K562 (cell line): Measurements from ENCODE around the gene SRF. TPM values are rescaled to one million over a fixed set of nuclear protein-coding genes. Genes with fewer than 3 reads are reported as not detected.

ENCODE experiments used
- ATF4 ChIP-seq: fragments of 450-650 bp; formaldehyde crosslinking; IDR thresholded peaks from 2 replicates; pipeline ENCODE4 v1.4.0; 2022; ENCODE audit warnings: mild to moderate bottlenecking, moderate library complexity
- BRD4 ChIP-seq: fragments of 200-600 bp; sonication (generic); IDR thresholded peaks from 2 replicates; pipeline ENCODE4 v1.6.1; 2017; ENCODE audit warnings: inconsistent platforms
- ETV6 ChIP-seq, 3 experiments: fragments of 150-350 bp in 1 of 3; sonication (generic) in 1 of 3; formaldehyde crosslinking in 1 of 3; IDR thresholded peaks; 2 replicates each; pipeline versions ENCODE4 v1.6.1 to v1.8.0; 2014 to 2022; ENCODE audit warnings: borderline replicate concordance in 2 of 3, low read depth in 2 of 3, antibody characterized with exemption in 1 of 3, low read length in 1 of 3, mild to moderate bottlenecking in 1 of 3, missing genetic modification reagents in 1 of 3
- KAT7 ChIP-seq: sonication (generic); formaldehyde crosslinking; IDR thresholded peaks from 2 replicates; pipeline ENCODE4 v1.8.0; 2022; ENCODE audit warnings: missing genetic modification reagents, mild to moderate bottlenecking, borderline replicate concordance
- L3MBTL2 ChIP-seq: fragments of 450-650 bp; IDR thresholded peaks from 2 replicates; pipeline ENCODE4 v1.6.1; 2016; ENCODE audit warnings: mild to moderate bottlenecking, moderate library complexity
- NEUROD1 ChIP-seq: fragments of 150-350 bp; IDR thresholded peaks from 2 replicates; pipeline ENCODE4 v1.6.1; 2014; ENCODE audit warnings: borderline replicate concordance, low read length, low read depth; ENCODE audit not compliant: partially characterized antibody
- RBBP5 ChIP-seq: fragments of 200-600 bp; sonication (generic); IDR thresholded peaks from 2 replicates; pipeline ENCODE4 v1.6.1; 2012; ENCODE audit warnings: borderline replicate concordance, mild to moderate bottlenecking, low read length, control low read depth, inconsistent platforms; ENCODE audit not compliant: insufficient read depth, poor library complexity, severe bottlenecking
- SMARCE1 ChIP-seq: fragments of 450-650 bp; IDR thresholded peaks from 2 replicates; pipeline ENCODE4 v1.7.1; 2016; ENCODE audit warnings: mild to moderate bottlenecking
- SNIP1 ChIP-seq: fragments of 450-650 bp; IDR thresholded peaks from 2 replicates; pipeline ENCODE4 v1.7.1; 2017; ENCODE audit warnings: low read depth, mild to moderate bottlenecking
- SUPT5H ChIP-seq: fragments of 450-650 bp; IDR thresholded peaks from 2 replicates; pipeline ENCODE4 v1.6.1; 2016
- polyA plus RNA-seq, 8 experiments: library from polyadenylated mRNA; depleted of rRNA in 4 of 8; stranded (reverse) in 5 of 8; unstranded in 3 of 8; fragments of >200 nt; fragmentation: Nextera tagmentation in 2 of 8; fragmentation: Illumina TruSeq in 1 of 8; extraction: Ambion mirVana in 2 of 8; extraction: Trizol in 1 of 8; gene quantifications; 2 replicates each; pipeline versions ENCODE4 v1.2.1 to v1.2.3, GENCODE V29; 2011 to 2014; ENCODE audit warnings: inconsistent platforms in 1 of 8, missing spikeins in 1 of 8
- total RNA-seq, 7 experiments: library from RNA; depleted of rRNA in 6 of 7; stranded (reverse); fragments of >200 nt in 6 of 7; fragmentation: Illumina TruSeq in 2 of 7; extraction: Trizol in 2 of 7; gene quantifications; 2 replicates each; pipeline versions ENCODE4 v1.2.1 to v1.2.3, GENCODE V29; 2011 to 2021; ENCODE audit warnings: low replicate concordance in 1 of 7

Gene SRF
- total and polyA plus RNA-seq, 9 of the 15 experiments (the other 6 are each of a cell fraction or from before 2014, with no cell fraction given) = 2.5 to 37.0 (median 24.6) TPM

GRCh38 chr6:43170931-43171706, at the start of gene SRF (continued):
- TF ChIP-seq L3MBTL2 = peak; percentile 11
- peak; percentile 2; the same call in 1 of the 2 replicates for TF ChIP-seq SMARCE1
- TF ChIP-seq NEUROD1 = peak; percentile 8
- no peak for TF ChIP-seq RBBP5
- TF ChIP-seq SNIP1 = no peak
- no peak for TF ChIP-seq ETV6 (IDR thresholded peaks at IDR 0.05; ENCODE audit: borderline replicate concordance in 1 of 2, low read depth in 2 of 2, low read length in 1 of 2)
- TF ChIP-seq ETV6 (CRISPR knock-in tag; IDR thresholded peaks at IDR 0.05; ENCODE audit: borderline replicate concordance) = peak; percentile 40; the same call in 1 of the 2 replicates
- TF ChIP-seq SUPT5H = peak; percentile 82; the same call in 1 of the 2 replicates
- TF ChIP-seq BRD4 = peak; percentile 54; the same call in 1 of the 2 replicates
- 0 out of 2 replicates have a peak, but pooled peaks have one; percentile 21 for TF ChIP-seq ATF4
- TF ChIP-seq KAT7 (CRISPR knock-in tag) = 0 out of 2 replicates have a peak, but pooled peaks have one; percentile 21
